Left ventricle myocardium inferior (tissue), 1 donor: ENCODE data around the gene RCOR2. TPM values are rescaled to one million over a fixed set of nuclear protein-coding genes. Genes with fewer than 3 reads are reported as not detected.

ENCODE experiments used
- DNase-seq: peaks from one replicate; pipeline ENCODE4 v3.0.0-alpha.2; 2020
- H3K27ac ChIP-seq: fragments of 200-600 bp; replicated peaks from 2 replicates; pipeline ENCODE4 v1.8.0; 2021
- H3K27me3 ChIP-seq: fragments of 200-600 bp; 2 replicates; pipeline ENCODE4 v1.8.0; 2021; ENCODE audit warnings: low read depth
- H3K36me3 ChIP-seq: fragments of 200-600 bp; 2 replicates; pipeline ENCODE4 v1.8.0; 2021
- H3K4me1 ChIP-seq: fragments of 200-600 bp; 2 replicates; pipeline ENCODE4 v1.8.0; 2021
- H3K4me3 ChIP-seq: fragments of 200-600 bp; 2 replicates; pipeline ENCODE4 v1.8.0; 2021; ENCODE audit warnings: mild to moderate bottlenecking, moderate library complexity
- H3K9me3 ChIP-seq: fragments of 200-600 bp; replicated peaks from 2 replicates; pipeline ENCODE4 v1.8.0; 2021
- CTCF ChIP-seq: fragments of 200-600 bp; IDR thresholded peaks from 2 replicates; pipeline ENCODE4 v1.8.0; 2021; ENCODE audit warnings: antibody characterized with exemption, mild to moderate bottlenecking, borderline replicate concordance
- intact Hi-C: fragments of 100-400 bp; cut with micrococcal nuclease; formaldehyde crosslinking; loops from one replicate; pipeline ENCODE4 v1.11.0; 2022
- total RNA-seq: library from RNA; stranded (reverse); fragmentation: NEBNext Ultra II Directional; extraction: Animal tissue kit (Norgen Biotek cat#: 25700); gene quantifications from one replicate; pipeline ENCODE4 v1.2.1, GENCODE V29; 2021
- donor health status: DM: no; HTN: yes; CAD: no; lungs with severe emphysema.

Gene RCOR2
- total RNA-seq, 1 donor from 2014 or later, result 10.5 TPM

GRCh38 chr11:63933459-63933858 is 16.5 kb upstream of the RCOR2 start:
- H3K9me3 ChIP-seq, result no peaks in the 10 kb centered on the region
- intact Hi-C loops, result no loop called here
- H3K27me3 ChIP-seq, result no peaks in the 10 kb centered on the region
- no peak for TF ChIP-seq CTCF
- no peak overlapping the region for H3K27ac ChIP-seq
- H3K4me3 ChIP-seq, result no peak overlapping the region
- peaks cover 6% of the 10 kb centered on the region for H3K4me1 ChIP-seq
- H3K36me3 ChIP-seq, result no peaks in the 10 kb centered on the region
- no peak for DNase-seq

- Histone ChIP-seq H3K36me3 (no peaks in the 10 kb centered on the region), H3K27me3 (no peaks in the 10 kb centered on the region), H3K4me1 (no peaks in the 10 kb centered on the region), H3K4me3 (no peak overlapping the region), H3K9me3 (no peaks in the 10 kb centered on the region), H3K27ac (no peak overlapping the region)
- no peak for TF ChIP-seq CTCF
- intact Hi-C loops, result no loop called here
- DNase-seq, result no peak
These were observed 14.9 kb upstream of the RCOR2 start for GRCh38 chr11:63931876-63932275.

GRCh38 chr11:63931045-63931444 is 14.1 kb upstream of the RCOR2 start:
- Histone ChIP-seq H3K36me3 (no peaks in the 10 kb centered on the region), H3K27me3 (no peaks in the 10 kb centered on the region), H3K4me3 (no peak overlapping the region), H3K9me3 (no peaks in the 10 kb centered on the region), H3K4me1 (no peaks in the 10 kb centered on the region), H3K27ac (no peak overlapping the region)
- intact Hi-C loops, result no loop called here
- no peak for DNase-seq
- TF ChIP-seq CTCF, result no peak

GRCh38 chr11:63929616-63930015 is 12.7 kb upstream of the RCOR2 start:
- intact Hi-C loops, result no loop called here
- Histone ChIP-seq H3K4me3 (no peak overlapping the region), H3K36me3 (no peaks in the 10 kb centered on the region), H3K4me1 (no peaks in the 10 kb centered on the region), H3K27me3 (no peaks in the 10 kb centered on the region), H3K9me3 (no peaks in the 10 kb centered on the region), H3K27ac (no peak overlapping the region)
- no peak for DNase-seq
- no peak for TF ChIP-seq CTCF

- Histone ChIP-seq H3K36me3 (no peaks in the 10 kb centered on the region), H3K4me3 (no peak overlapping the region), H3K27ac (no peak overlapping the region), H3K4me1 (peaks cover 27% of the 10 kb centered on the region), H3K27me3 (no peaks in the 10 kb centered on the region), H3K9me3 (peaks cover 2% of the 10 kb centered on the region)
- TF ChIP-seq CTCF, result no peak
- intact Hi-C loops, result no loop called here
- DNase-seq, result no peak
These were observed 6.4 kb upstream of the RCOR2 start for GRCh38 chr11:63923319-63923718.
